Fibroblast of gingiva (primary cell): ENCODE results near the gene DVL1.

ENCODE experiments used
- DNase-seq: peaks from one replicate; pipeline ENCODE4 v3.0.0-alpha.2; 2011; ENCODE audit warnings: low read depth

DVL1 gene

GRCh38 chr1:1309251-1310108, 39.7 kb downstream of the DVL1 start:
- no peak for DNase-seq

- no peak for DNase-seq
These were observed 40.4 kb downstream of the DVL1 start for GRCh38 chr1:1308756-1309250.

- DNase-seq, result peak; percentile 97
These were observed 41.1 kb downstream of the DVL1 start, which contains the start of the genes ACAP3 and PUSL1 for GRCh38 chr1:1307923-1308755. Gene ACAP3 (minus strand): TSS chr1:1307930. CDS start chr1:1307815, 115 bp downstream. Gene PUSL1 (plus strand): TSS chr1:1308597. CDS start chr1:1308644, 47 bp downstream.

GRCh38 chr1:1307261-1307922, 41.8 kb downstream of the DVL1 start:
- peak; percentile 40 for DNase-seq

GRCh38 chr1:1306661-1307260, 42.5 kb downstream of the DVL1 start:
- DNase-seq, result no peak

- DNase-seq, result no peak
These were observed 43.1 kb downstream of the DVL1 start for GRCh38 chr1:1306070-1306660.

- DNase-seq, result peak; percentile 69
These were observed 43.7 kb downstream of the DVL1 start for GRCh38 chr1:1305300-1306069.

- DNase-seq, result peak; percentile 68
These were observed 44.6 kb downstream of the DVL1 start for GRCh38 chr1:1304331-1305299.

GRCh38 chr1:1303736-1304135, 45.5 kb downstream of the DVL1 start:
- no peak for DNase-seq

GRCh38 chr1:1302951-1303509, 46.2 kb downstream of the DVL1 start:
- DNase-seq, result no peak

- no peak for DNase-seq
These were observed 47.2 kb downstream of the DVL1 start for GRCh38 chr1:1302006-1302430.

- no peak for DNase-seq
These were observed 48.9 kb downstream of the DVL1 start for GRCh38 chr1:1300352-1300739.

- no peak for DNase-seq
These were observed 49.4 kb downstream of the DVL1 start for GRCh38 chr1:1299686-1300351.

GRCh38 chr1:1298861-1299685, 50.1 kb downstream of the DVL1 start:
- DNase-seq, result no peak

GRCh38 chr1:1297802-1298424, 51.3 kb downstream of the DVL1 start:
- DNase-seq, result no peak

- DNase-seq, result no peak
These were observed 52.9 kb downstream of the DVL1 start for GRCh38 chr1:1296070-1297061.
